ENCODE measurements around the gene SPINT2.

Gene SPINT2

DNA sequence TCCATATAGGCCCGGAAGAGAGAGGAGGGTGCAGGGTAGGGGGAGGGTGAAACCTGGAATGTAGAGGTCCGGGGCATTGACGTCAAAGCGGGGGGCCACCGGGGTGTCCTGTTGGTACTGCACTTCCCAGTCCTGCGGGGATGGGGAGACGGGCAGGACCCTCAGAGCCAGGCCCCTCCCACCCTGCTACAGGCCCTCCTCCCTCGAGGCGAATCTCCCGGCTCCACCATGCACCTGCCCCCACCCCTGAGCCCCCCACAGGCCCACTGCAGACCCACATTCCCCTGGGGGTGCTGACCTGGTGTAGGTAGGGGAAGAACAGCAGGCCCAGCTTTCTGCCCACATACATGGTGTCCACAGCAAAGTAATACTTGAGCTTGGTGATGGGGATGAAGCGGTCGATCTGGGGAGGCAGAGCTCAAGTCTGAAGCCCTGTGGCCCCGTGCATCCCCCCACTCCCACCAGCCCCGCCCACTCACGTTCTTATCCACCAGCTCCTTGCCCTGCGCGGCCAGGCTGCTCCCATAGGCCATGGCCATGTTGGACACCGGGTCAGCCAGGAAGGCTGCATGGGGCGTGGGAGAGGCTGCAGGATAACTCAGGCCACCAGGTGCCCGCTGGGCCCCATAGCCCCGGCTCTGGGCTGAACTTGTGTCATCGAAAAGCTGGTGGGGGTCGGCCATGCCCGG is 44.7 kb downstream of the SPINT2 start:
- in situ Hi-C loops (cut with HindIII; ENCODE audit: low sequenced_read_pairs), result no loop called here

GRCh38 chr19:38309615-38310278 is 45.4 kb downstream of the SPINT2 start:
- in situ Hi-C loops (cut with HindIII; ENCODE audit: low sequenced_read_pairs), result no loop called here
- H3K4me3 ChIP-seq (ENCODE audit: low read depth, low read length), result no peak overlapping the region
- no peak for TF ChIP-seq CTCF (IDR thresholded peaks at IDR 0.05; ENCODE audit: low read depth, low read length, missing control alignments)
- DNase-seq (ENCODE audit: low read depth), result no peak

More for the DNA sequence above, 44.7 kb downstream of the SPINT2 start:
- DNase-seq (ENCODE audit: low read depth), result no peak
- H3K4me3 ChIP-seq (ENCODE audit: low read depth, low read length), result no peak overlapping the region
- TF ChIP-seq CTCF (IDR thresholded peaks at IDR 0.05; ENCODE audit: low read depth, low read length, missing control alignments), result no peak

DNA sequence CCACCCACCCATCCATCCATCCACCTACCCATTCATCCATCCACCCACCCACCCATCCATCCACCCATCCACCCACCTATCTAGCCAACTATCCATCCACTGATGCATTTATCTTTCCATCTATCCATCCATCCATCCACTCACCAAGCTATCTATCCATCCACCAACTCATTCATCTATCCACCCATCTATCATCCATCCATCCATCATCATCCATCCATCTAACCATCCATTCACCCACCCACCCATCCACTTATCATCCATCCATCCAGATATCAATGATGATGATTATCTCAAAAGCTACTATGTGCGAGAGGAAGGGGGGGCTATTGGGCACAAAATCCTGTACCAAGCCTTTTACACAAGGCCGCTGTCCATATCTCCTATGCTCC is 45.9 kb downstream of the SPINT2 start:
- DNase-seq (ENCODE audit: low read depth), result no peak
- no peak for TF ChIP-seq CTCF (IDR thresholded peaks at IDR 0.05; ENCODE audit: low read depth, low read length, missing control alignments)
- H3K4me3 ChIP-seq (ENCODE audit: low read depth, low read length), result no peak overlapping the region
- in situ Hi-C loops (cut with HindIII; ENCODE audit: low sequenced_read_pairs), result no loop called here

GRCh38 chr19:38310986-38311385 is 46.6 kb downstream of the SPINT2 start:
- DNase-seq (ENCODE audit: low read depth), result no peak
- no peak overlapping the region for H3K4me3 ChIP-seq (ENCODE audit: low read depth, low read length)
- TF ChIP-seq CTCF (IDR thresholded peaks at IDR 0.05; ENCODE audit: low read depth, low read length, missing control alignments), result no peak
- in situ Hi-C loops (cut with HindIII; ENCODE audit: low sequenced_read_pairs), result no loop called here

GRCh38 chr19:38315657-38316476 is 51.5 kb downstream of the SPINT2 start, which contains the start of gene YIF1B:
Gene YIF1B (minus strand): TSS chr19:38315947. CDS start chr19:38315917, 30 bp downstream.
- in situ Hi-C loops (cut with HindIII; ENCODE audit: low sequenced_read_pairs), result loop anchor here (5.0 kb wide), 1 partner anchor 64 kb away; no protein-coding TSS in a partner anchor
- no peak for TF ChIP-seq CTCF (IDR thresholded peaks at IDR 0.05; ENCODE audit: low read depth, low read length, missing control alignments)
- H3K4me3 ChIP-seq (ENCODE audit: low read depth, low read length), result peak within 1 kb of the TSS; percentile 70
- peak; percentile 88 for DNase-seq (ENCODE audit: low read depth)

DNA sequence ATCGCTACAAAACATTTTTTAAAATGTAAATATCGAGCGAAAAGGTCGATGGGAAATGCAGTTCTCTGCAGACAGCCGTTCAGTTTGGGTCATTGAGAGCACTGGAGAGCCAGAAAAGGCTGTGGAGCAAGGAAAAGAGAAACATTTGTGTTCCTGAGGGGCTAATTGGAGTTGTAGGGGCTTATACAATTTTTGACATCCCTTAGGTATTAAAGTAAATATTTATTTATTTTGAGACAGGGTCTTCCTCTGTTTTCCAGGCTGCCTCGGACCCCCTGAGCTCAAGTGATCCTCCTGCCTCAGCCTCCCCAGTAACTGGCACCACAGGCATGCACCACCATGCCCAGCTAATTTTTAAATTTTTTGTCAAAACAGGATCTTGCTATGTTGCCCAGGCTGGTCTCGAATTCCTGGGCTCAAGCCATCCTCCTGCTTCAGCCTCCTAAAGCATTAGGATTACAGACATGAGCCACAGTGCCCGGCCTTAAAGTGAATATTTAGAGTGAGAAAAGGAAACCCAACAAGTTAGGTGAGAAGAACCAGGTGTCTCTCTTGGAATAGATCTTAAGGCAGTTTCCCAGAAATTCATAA is 52.2 kb downstream of the SPINT2 start:
- in situ Hi-C loops (cut with HindIII; ENCODE audit: low sequenced_read_pairs), result loop anchor here (5.0 kb wide), 1 partner anchor 64 kb away; no protein-coding TSS in a partner anchor
- no peak for TF ChIP-seq CTCF (IDR thresholded peaks at IDR 0.05; ENCODE audit: low read depth, low read length, missing control alignments)
- peak overlapping the region; percentile 29 for H3K4me3 ChIP-seq (ENCODE audit: low read depth, low read length)
- no peak for DNase-seq (ENCODE audit: low read depth)
